ENCODE measurements around the gene PTCHD1.

Gene PTCHD1

DNA sequence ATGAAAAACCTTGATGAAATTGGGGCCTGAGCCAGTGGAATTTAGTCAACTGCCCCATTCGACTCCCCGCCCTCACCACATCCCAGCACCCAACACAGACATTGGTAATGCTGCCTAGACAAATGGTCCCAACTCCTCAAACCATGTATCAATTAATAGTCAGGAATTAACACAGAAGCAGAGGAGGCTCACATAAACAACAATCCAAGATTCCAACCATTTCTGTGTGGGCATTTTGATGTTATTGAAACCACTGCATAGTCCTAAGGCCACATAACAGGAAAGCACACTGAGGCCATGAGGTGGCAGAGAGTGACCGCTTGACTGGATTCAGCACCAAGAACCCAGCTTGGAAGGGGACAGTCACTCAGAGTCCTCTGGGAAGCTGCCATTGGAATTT is 22.5 kb upstream of the PTCHD1 start:
- TF ChIP-seq CTCF (IDR thresholded peaks at IDR 0.05; ENCODE audit: low read depth, low read length) = no peak
- DNase-seq (ENCODE audit: extremely low read depth, low read depth) = no peak

GRCh38 chrX:23317799-23318724 is 16.6 kb upstream of the PTCHD1 start:
- peak; percentile 74 for TF ChIP-seq CTCF (IDR thresholded peaks at IDR 0.05; ENCODE audit: low read depth, low read length)
- DNase-seq (ENCODE audit: extremely low read depth, low read depth) = no peak

DNA sequence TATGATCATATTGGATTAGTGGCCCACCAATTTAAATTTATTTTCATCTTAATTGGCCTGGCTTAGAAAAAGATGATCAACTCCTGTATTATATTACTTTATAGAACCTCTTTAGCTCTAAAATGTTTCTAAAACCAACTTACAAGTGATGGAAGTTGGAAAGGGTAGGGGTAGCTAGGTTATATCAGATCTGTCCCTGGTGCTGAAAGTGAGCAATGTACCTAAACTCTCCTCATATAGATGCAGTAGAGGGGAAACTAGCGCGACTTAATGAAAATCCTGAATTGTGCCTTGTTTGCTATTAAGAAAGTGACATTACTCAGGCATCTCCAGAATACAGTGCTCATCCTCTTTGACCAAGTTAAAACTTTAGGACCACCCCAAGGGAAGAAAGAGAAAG is 7.5 kb upstream of the PTCHD1 start:
- DNase-seq (ENCODE audit: extremely low read depth, low read depth) = no peak
- no peak for TF ChIP-seq CTCF (IDR thresholded peaks at IDR 0.05; ENCODE audit: low read depth, low read length)

- no peak for DNase-seq (ENCODE audit: extremely low read depth, low read depth)
- TF ChIP-seq CTCF (IDR thresholded peaks at IDR 0.05; ENCODE audit: low read depth, low read length) = no peak
These were observed 2.9 kb upstream of the PTCHD1 start for GRCh38 chrX:23331701-23332100.

GRCh38 chrX:23332101-23332887 is 2.4 kb upstream of the PTCHD1 start:
- no peak for DNase-seq (ENCODE audit: extremely low read depth, low read depth)
- no peak for TF ChIP-seq CTCF (IDR thresholded peaks at IDR 0.05; ENCODE audit: low read depth, low read length)

DNA sequence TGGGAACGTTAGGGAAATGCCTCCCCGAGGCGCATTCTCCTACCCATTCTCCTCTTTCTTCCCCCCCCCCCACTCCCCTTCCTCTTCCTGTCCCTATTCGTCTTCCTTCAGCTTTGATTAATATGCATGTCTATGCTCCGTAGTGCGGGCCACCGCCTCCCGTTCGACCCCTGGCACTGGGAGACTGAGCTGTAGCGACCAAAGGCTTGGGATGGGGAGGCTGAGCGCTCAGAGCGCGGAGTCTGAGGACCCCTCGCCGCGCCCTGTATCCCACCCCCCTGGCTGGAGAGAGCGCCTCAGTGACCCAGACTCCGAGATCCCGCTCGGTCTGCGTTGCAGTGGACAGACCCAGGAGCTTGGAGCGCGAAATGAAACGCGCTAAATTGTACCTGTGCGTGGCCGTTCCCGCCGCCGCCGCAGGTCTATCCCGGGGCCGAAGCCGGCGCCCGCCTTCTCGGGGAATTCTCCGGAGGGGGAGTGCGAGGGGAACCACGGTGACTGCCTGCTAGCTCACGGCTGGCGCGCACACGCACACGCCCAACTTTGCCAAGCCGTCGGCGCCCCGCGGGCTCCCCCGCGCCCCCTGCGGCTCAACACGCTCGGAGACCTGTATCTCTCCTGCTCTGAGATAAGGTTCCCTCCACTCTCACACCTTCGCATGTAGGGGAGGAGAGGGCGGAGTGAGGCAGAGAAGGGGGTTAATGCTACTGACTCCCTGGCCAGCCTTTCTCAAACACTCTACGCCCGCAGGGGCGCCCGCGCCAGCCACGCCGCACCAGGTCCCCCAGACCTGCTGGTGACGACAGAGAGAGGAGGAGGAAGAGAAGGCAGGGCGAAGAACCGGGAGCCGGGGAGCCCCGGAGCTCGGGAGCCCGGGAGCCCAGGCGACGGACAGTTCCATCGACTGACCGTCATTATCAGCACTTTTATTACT is 1.5 kb upstream of the PTCHD1 start:
- DNase-seq (ENCODE audit: extremely low read depth, low read depth) = no peak
- TF ChIP-seq CTCF (IDR thresholded peaks at IDR 0.05; ENCODE audit: low read depth, low read length) = no peak

All from AG09319 (cell line).